Right cardiac atrium (tissue), 5 donors: ENCODE results near the gene HSD17B4. TPM values are rescaled to one million over a fixed set of nuclear protein-coding genes. Genes with fewer than 3 reads are reported as not detected.
A peak's percentile ranks its signal among the peaks of the same experiment; 100 is the strongest.

Experiments
- ATAC-seq, 2 donors: fragments of 200-7000 bp; cut with Tn5 transposase; one replicate each; pipeline versions ENCODE4 v1.8.0 to v1.9.1; 2020; ENCODE audit warnings: moderate library complexity in 2 of 2, mild to moderate bottlenecking in 1 of 2
- DNase-seq, 3 donors: peaks; one replicate each; pipeline ENCODE4 v3.0.0-alpha.2; 2020
- H3K27ac ChIP-seq: one replicate; pipeline ENCODE4 v1.5.1; 2013; ENCODE audit warnings: mild to moderate bottlenecking, low read length, control low read depth, moderate library complexity
- H3K27me3 ChIP-seq: one replicate; pipeline ENCODE4 v1.6.1; 2013; ENCODE audit not compliant: control insufficient read depth, insufficient read depth
- H3K4me1 ChIP-seq: one replicate; pipeline ENCODE4 v1.6.1; 2013; ENCODE audit warnings: low read length; ENCODE audit not compliant: control insufficient read depth, insufficient read depth
- H3K4me3 ChIP-seq: one replicate; pipeline ENCODE4 v1.5.1; 2013; ENCODE audit warnings: low read length, control low read depth
- H3K9me3 ChIP-seq: one replicate; pipeline ENCODE4 v1.6.1; 2013; ENCODE audit warnings: low read length; ENCODE audit not compliant: control insufficient read depth
- WGBS: extraction: QIAGEN DNeasy Blood & Tissue Kit; methylation state at CpG from one replicate; pipeline ENCODE4 v1.1.7; 2013; 5-methylcytosine and 5-hydroxymethylcytosine counted together
- intact Hi-C, 4 donors: fragments of 100-400 bp; cut with DNase I; formaldehyde crosslinking; loops; one replicate each; pipeline versions ENCODE4 v1.11.0 to v1.14.0; 2022 to 2023
- polyA plus RNA-seq: library from polyadenylated mRNA; stranded (reverse); fragments of 200-250 nt; gene quantifications from one replicate; pipeline ENCODE4 v1.2.3, GENCODE V29; 2013
- total RNA-seq, 4 donors: library from RNA; stranded (reverse); fragmentation: NEBNext Ultra II Directional; extraction: Animal tissue kit (Norgen Biotek cat#: 25700); gene quantifications; one replicate each; pipeline ENCODE4 v1.2.1, GENCODE V29; 2021
- donor health status: healthy with polysubstance abuse.
- donor health status: DM: no; HTN: yes; CAD: no.
- donor health status: DM: no; HTN: no; CAD: no.
- donor health status: DM: no; HTN: yes; CAD: no; lungs with severe emphysema.
- donor health status: DM: yes; HTN: yes; CAD: no.

The HSD17B4 gene
- total and polyA plus RNA-seq, 5 donors, result 200 to 253 (median 208) TPM

- Histone ChIP-seq H3K9me3 (no peaks in the 10 kb centered on the region), H3K27ac (no peak overlapping the region)
- ATAC-seq, result no peak
Observed at GRCh38 chr5:119529811-119530210, 77.5 kb downstream of the HSD17B4 start.

GRCh38 chr5:119532637-119533036 lies 80.3 kb downstream of the HSD17B4 start:
- no peaks in the 10 kb centered on the region for H3K27me3 ChIP-seq
- H3K4me3 ChIP-seq, result no peak overlapping the region
- intact Hi-C loops, result no loop called here
- H3K9me3 ChIP-seq, result no peaks in the 10 kb centered on the region
- 70% methylated on average over 3 of the region's 3 CpGs for WGBS
- no peak for DNase-seq
- no peak overlapping the region for H3K27ac ChIP-seq
- no peak for ATAC-seq
- no peaks in the 10 kb centered on the region for H3K4me1 ChIP-seq

More at GRCh38 chr5:119529811-119530210, 77.5 kb downstream of the HSD17B4 start:
- 92% methylated on average over 2 of the region's 2 CpGs for WGBS
- Histone ChIP-seq H3K27me3 (no peaks in the 10 kb centered on the region), H3K4me1 (no peaks in the 10 kb centered on the region), H3K4me3 (no peak overlapping the region)
- no peak for DNase-seq
- intact Hi-C loops, result no loop called here

DNA sequence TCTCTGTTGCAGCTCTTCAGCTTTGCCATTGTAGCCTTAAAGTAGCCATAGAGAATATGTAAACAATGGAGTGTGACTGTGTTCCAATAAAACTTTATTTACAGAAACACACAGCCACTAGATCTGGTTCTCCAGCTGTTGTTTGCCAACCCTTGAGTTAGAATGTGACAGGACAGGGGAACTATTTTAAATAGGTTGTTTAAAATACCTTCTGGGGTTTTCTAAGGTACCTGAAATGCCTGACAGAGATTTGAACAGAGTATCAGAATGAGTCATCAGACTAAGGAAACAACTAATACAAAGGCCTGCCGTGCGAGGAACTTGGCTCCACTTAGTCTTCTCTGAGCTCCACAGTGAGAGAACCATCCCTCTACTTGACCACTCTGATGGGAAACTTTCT lies 85.4 kb downstream of the HSD17B4 start:
- H3K9me3 ChIP-seq, result no peaks in the 10 kb centered on the region
- DNase-seq (no peak), ATAC-seq (no peak)
- H3K27me3 ChIP-seq, result no peaks in the 10 kb centered on the region
- no peak overlapping the region for H3K4me3 ChIP-seq
- intact Hi-C loops, result no loop called here
- no peak overlapping the region for H3K27ac ChIP-seq
- WGBS, result 66% methylated on average over 2 of the region's 2 CpGs
- no peaks in the 10 kb centered on the region for H3K4me1 ChIP-seq

DNA sequence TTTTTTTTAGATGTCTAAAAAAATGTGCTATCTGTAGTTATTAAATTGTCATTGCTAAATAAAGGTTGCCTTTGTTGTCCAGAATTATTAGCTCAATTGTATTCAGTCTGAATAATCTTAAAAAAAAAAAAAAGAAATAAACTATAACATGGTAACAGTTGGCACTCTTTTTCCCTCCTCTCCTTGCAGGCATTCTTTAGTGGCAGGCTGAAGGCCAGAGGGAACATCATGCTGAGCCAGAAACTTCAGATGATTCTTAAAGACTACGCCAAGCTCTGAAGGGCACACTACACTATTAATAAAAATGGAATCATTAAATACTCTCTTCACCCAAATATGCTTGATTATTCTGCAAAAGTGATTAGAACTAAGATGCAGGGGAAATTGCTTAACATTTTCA lies 89.4 kb downstream of the HSD17B4 start:
- intact Hi-C loops, result no loop called here
- Histone ChIP-seq H3K4me1 (no peaks in the 10 kb centered on the region), H3K27me3 (no peaks in the 10 kb centered on the region), H3K27ac (no peak overlapping the region), H3K4me3 (no peak overlapping the region), H3K9me3 (no peaks in the 10 kb centered on the region)
- ATAC-seq, result no peak
- no peak for DNase-seq
- WGBS, result 89% methylated on average over 1 of the region's 1 CpG

GRCh38 chr5:119551819-119552218 lies 99.5 kb downstream of the HSD17B4 start:
- DNase-seq (no peak), ATAC-seq (no peak)
- H3K4me3 ChIP-seq, result no peak overlapping the region
- no peaks in the 10 kb centered on the region for H3K4me1 ChIP-seq
- no peak overlapping the region for H3K27ac ChIP-seq
- no peaks in the 10 kb centered on the region for H3K27me3 ChIP-seq
- 96% methylated on average over 4 of the region's 4 CpGs for WGBS
- peaks cover 2% of the 10 kb centered on the region for H3K9me3 ChIP-seq
- intact Hi-C loops, result no loop called here

DNA sequence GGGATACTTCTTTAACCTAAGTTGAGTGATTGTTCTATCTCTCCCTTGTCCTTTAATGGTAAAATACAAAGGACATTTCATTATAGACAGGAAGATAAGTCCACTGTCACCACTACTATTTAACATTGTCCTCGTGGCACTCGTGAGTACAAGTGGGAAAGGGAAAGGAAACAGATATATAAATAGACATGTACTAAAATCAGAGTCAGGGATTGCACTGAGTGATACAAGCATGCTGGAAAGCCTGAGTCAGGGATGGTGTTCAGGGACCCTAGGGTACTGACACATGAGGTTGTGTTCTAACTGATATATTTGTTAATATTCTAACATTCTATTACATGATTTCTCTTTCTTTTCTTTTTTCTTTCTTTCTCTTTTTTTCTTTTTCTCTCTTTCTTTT lies 102.3 kb downstream of the HSD17B4 start:
- WGBS, result 45% methylated on average over 2 of the region's 2 CpGs
- peak; percentile 69 to 79 for ATAC-seq

GRCh38 chr5:119570910-119571309 lies 118.6 kb downstream of the HSD17B4 start:
- H3K27ac ChIP-seq, result no peak overlapping the region
- no peaks in the 10 kb centered on the region for H3K9me3 ChIP-seq
- no peak for ATAC-seq
- no peak for DNase-seq
- H3K4me3 ChIP-seq, result no peak overlapping the region
- no peaks in the 10 kb centered on the region for H3K27me3 ChIP-seq
- intact Hi-C loops, result no loop called here
- H3K4me1 ChIP-seq, result no peaks in the 10 kb centered on the region

More for the DNA sequence above, 102.3 kb downstream of the HSD17B4 start:
- intact Hi-C loops, result no loop called here
- DNase-seq, result no peak
- Histone ChIP-seq H3K27me3 (no peaks in the 10 kb centered on the region), H3K4me3 (no peak overlapping the region), H3K4me1 (no peaks in the 10 kb centered on the region), H3K9me3 (peaks cover 2% of the 10 kb centered on the region), H3K27ac (no peak overlapping the region)

GRCh38 chr5:119578937-119579336 lies 126.6 kb downstream of the HSD17B4 start:
- H3K4me3 ChIP-seq, result no peak overlapping the region
- H3K27me3 ChIP-seq, result no peaks in the 10 kb centered on the region
- no peak for DNase-seq
- H3K27ac ChIP-seq, result no peak overlapping the region
- H3K4me1 ChIP-seq, result no peaks in the 10 kb centered on the region
- 59% methylated on average over 3 of the region's 3 CpGs for WGBS
- no peak for ATAC-seq
- no peaks in the 10 kb centered on the region for H3K9me3 ChIP-seq
- intact Hi-C loops, result no loop called here

GRCh38 chr5:119582987-119583386 lies 130.7 kb downstream of the HSD17B4 start:
- Histone ChIP-seq H3K4me3 (no peak overlapping the region), H3K27ac (no peak overlapping the region), H3K4me1 (no peaks in the 10 kb centered on the region), H3K9me3 (no peaks in the 10 kb centered on the region), H3K27me3 (no peaks in the 10 kb centered on the region)
- no peak for DNase-seq
- ATAC-seq, result no peak
- intact Hi-C loops, result no loop called here
- 61% methylated on average over 1 of the region's 1 CpG for WGBS

- Histone ChIP-seq H3K27ac (no peak overlapping the region), H3K4me3 (no peak overlapping the region), H3K4me1 (no peaks in the 10 kb centered on the region), H3K9me3 (no peaks in the 10 kb centered on the region), H3K27me3 (no peaks in the 10 kb centered on the region)
- intact Hi-C loops, result no loop called here
- ATAC-seq (no peak), DNase-seq (no peak)
- WGBS, result 70% methylated on average over 3 of the region's 3 CpGs
Observed at GRCh38 chr5:119583684-119584083, 131.4 kb downstream of the HSD17B4 start.
